ENCODE measurements around the gene ASCC3. TPM values are rescaled to one million over a fixed set of nuclear protein-coding genes. Genes with fewer than 3 reads are reported as not detected.

The ASCC3 gene
- total RNA-seq, 2 donors from 2014 or later = 35.7 to 56.2 TPM

DNA sequence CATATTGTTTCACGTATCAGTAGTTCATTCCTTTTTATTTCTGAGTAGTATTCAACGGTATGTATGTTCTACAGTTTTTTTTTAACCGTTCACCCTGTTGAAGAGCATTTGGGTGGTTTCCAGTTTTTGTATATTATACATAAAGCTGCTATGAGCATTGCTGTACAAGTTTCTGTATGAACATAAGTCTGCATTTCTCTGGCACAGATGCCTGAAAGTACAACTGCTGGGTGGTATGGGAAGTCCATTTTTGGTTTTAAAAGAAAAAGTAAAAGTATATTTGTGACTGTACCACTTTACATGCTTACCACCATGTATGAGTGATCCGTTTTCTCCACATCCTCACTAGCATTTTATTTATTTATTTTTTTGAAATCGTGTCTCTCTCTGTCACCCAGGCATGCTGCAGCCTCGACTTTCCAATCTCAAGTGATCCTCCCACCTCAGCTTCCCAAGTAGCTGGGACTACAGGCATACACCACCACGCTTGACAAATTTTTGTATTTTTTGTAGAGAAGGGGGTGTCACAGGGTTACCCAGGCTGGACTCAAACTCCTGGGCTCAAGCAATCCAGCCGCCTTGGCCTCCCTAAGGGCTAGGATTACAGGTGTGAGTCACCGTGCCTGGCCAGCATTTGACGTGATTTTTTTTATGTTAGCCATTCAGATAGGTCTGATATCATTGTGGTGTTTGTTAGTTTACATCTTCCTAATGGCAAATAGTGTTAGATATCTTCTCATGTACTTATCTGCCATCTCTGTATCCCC is 405.4 kb downstream of the ASCC3 start:
- no peaks in the 10 kb centered on the region for H3K4me1 ChIP-seq (ENCODE audit: control insufficient read depth in 1 of 2, low read depth in 2 of 2)

DNA sequence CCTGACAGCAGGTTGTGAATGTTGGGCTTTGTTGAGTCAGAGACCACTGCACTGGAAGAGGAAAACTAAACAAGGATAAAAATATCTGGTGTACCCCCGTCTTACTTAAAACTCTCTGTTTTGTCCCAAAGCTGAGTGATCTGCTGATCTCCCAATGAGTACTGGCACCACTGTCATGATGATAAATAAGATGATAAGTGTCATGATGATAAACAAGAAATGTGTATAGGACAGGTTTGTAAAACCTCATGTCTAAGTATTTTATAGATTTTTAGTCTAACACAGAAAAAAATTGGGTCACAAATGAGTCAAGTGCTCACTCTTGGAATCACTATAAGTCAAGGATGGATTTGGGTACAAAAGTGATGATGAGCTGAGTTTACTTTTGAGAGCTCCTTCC is 407.9 kb downstream of the ASCC3 start:
- no peaks in the 10 kb centered on the region for H3K36me3 ChIP-seq
- H3K4me1 ChIP-seq (ENCODE audit: control insufficient read depth in 1 of 2, low read depth in 2 of 2) = no peaks in the 10 kb centered on the region
- TF ChIP-seq, protein P1, sequence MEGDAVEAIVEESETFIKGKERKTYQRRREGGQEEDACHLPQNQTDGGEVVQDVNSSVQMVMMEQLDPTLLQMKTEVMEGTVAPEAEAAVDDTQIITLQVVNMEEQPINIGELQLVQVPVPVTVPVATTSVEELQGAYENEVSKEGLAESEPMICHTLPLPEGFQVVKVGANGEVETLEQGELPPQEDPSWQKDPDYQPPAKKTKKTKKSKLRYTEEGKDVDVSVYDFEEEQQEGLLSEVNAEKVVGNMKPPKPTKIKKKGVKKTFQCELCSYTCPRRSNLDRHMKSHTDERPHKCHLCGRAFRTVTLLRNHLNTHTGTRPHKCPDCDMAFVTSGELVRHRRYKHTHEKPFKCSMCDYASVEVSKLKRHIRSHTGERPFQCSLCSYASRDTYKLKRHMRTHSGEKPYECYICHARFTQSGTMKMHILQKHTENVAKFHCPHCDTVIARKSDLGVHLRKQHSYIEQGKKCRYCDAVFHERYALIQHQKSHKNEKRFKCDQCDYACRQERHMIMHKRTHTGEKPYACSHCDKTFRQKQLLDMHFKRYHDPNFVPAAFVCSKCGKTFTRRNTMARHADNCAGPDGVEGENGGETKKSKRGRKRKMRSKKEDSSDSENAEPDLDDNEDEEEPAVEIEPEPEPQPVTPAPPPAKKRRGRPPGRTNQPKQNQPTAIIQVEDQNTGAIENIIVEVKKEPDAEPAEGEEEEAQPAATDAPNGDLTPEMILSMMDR (IDR thresholded peaks at IDR 0.05) = no peak
- no peak for ATAC-seq (ENCODE audit: insufficient number of reproducible peaks, low FRiP score, low read depth)
- no peak for DNase-seq (ENCODE audit: low spot score)
- peaks cover 2% of the 10 kb centered on the region for H3K27me3 ChIP-seq (replicated peaks; ENCODE audit: insufficient read depth)
- H3K4me3 ChIP-seq = no peak overlapping the region
- H3K9me3 ChIP-seq = no peaks in the 10 kb centered on the region
- no peak overlapping the region for H3K27ac ChIP-seq

More for the DNA sequence above, 405.4 kb downstream of the ASCC3 start:
- Histone ChIP-seq H3K27ac (no peak overlapping the region), H3K9me3 (no peaks in the 10 kb centered on the region), H3K4me3 (no peak overlapping the region), H3K36me3 (no peaks in the 10 kb centered on the region), H3K27me3 (replicated peaks; ENCODE audit: insufficient read depth) (no peaks in the 10 kb centered on the region)
- ATAC-seq (ENCODE audit: insufficient number of reproducible peaks, low FRiP score, low read depth) = no peak
- TF ChIP-seq, protein P1 (IDR thresholded peaks at IDR 0.05) = no peak
- DNase-seq (ENCODE audit: low spot score) = no peak

DNA sequence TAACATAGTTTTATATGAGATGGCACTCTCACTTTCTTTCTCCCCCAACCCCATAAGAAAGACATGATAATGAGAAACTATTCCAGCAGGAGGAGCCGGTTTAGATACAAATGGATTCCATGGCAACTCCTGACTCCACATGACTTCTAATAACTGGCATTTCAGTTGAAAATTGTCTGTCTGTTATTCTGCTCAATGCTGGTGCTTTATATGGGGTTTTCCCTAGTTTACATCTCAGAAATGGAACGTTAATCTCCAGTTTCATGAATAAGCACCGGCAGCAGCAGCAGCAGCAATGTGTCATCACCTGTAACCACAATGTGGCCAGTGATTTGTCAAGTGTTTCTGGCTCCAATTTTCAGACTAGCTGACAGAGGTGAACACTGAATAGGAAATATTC is 408.5 kb downstream of the ASCC3 start:
- no peaks in the 10 kb centered on the region for H3K9me3 ChIP-seq
- TF ChIP-seq, protein P1 (IDR thresholded peaks at IDR 0.05) = no peak
- peaks cover 7% of the 10 kb centered on the region for H3K27me3 ChIP-seq (replicated peaks; ENCODE audit: insufficient read depth)
- no peaks in the 10 kb centered on the region for H3K36me3 ChIP-seq
- no peak for DNase-seq (ENCODE audit: low spot score)
- H3K27ac ChIP-seq = no peak overlapping the region
- H3K4me3 ChIP-seq = no peak overlapping the region
- no peak for ATAC-seq (ENCODE audit: insufficient number of reproducible peaks, low FRiP score, low read depth)
- H3K4me1 ChIP-seq (ENCODE audit: control insufficient read depth in 1 of 2, low read depth in 2 of 2) = no peaks in the 10 kb centered on the region

DNA sequence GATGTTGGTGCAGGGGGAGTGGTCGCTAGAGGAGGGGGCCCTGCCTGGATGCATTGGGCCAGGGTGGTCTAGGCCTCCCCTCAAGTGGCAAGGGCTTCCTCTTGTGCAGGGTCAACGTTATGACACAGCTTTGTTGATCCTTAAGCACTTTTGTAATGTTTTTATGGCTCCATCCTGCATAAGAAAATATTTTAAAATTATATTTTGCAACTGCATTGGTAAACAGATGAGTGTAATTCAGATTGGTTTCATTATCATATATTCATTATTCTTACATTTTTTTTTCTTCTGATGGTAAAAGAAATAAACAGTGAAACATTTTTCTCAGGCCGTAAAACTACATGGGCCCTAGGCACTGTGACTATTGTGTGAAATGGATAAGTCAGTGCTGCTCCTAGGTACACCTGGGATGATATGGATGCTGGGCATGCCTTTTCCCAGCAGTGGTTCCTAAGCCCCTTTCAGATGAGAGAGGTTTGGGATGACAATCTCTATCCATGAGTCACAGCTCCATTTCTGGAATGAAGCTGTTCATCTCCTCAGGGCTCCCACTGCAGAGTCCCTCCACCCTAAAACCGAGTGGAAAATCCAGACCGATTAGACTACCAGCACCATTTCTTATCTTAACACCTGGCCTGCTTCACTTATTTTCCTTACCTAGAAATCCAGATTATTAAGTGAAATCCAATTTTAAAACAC is 410.6 kb downstream of the ASCC3 start:
- Histone ChIP-seq H3K4me1 (ENCODE audit: control insufficient read depth in 1 of 2, low read depth in 2 of 2) (no peaks in the 10 kb centered on the region), H3K36me3 (no peaks in the 10 kb centered on the region), H3K27me3 (replicated peaks; ENCODE audit: insufficient read depth) (peaks cover 22% of the 10 kb centered on the region), H3K4me3 (no peak overlapping the region), H3K9me3 (no peaks in the 10 kb centered on the region), H3K27ac (no peak overlapping the region)
- DNase-seq (ENCODE audit: low spot score) (no peak), ATAC-seq (ENCODE audit: insufficient number of reproducible peaks, low FRiP score, low read depth) (no peak)
- TF ChIP-seq, protein P1 (IDR thresholded peaks at IDR 0.05) = no peak

DNA sequence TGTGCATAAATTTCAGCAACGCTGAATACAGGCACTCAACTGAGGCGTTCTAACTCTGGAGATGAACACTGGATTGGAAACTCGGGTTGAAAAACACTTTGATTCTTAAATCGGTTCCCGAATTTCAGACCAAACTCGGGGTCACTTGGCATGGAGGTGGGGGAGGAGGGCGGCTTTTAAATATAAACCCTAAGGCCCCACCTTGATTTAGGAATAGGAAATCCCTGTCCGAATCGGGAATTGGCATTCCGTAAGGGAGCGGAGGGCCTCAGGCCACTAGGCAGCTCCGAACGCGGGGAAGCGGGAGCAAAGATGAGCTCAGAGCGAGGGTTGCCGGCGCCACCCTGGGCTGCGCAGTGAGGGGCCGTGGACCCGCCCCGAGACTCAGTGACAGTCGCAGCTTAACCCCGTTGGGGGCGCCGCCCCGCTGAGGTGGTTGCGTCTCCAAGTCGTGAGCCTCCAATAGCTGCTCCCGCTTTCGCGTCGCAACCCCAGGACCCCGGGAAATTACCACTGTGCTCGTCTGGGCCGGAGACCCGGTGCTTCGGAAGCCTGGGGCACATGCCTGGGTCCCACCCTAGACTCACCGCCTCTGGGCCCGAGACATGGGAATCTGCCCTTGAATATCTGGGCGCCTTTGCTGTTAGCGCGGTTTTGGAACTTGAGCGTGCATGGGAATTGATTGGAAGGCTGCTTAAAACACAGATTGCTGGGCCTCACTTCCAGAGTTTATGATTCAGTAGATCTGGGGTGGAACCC is 411.8 kb downstream of the ASCC3 start:
- DNase-seq (ENCODE audit: low spot score) (no peak), ATAC-seq (ENCODE audit: insufficient number of reproducible peaks, low FRiP score, low read depth) (no peak)
- H3K27ac ChIP-seq = no peak overlapping the region
- no peaks in the 10 kb centered on the region for H3K9me3 ChIP-seq
- no peak overlapping the region for H3K4me3 ChIP-seq
- peaks cover 3 to 12% of the 10 kb centered on the region in 2 donors for H3K4me1 ChIP-seq (ENCODE audit: control insufficient read depth in 1 of 2, low read depth in 2 of 2)
- peaks cover 34% of the 10 kb centered on the region for H3K27me3 ChIP-seq (replicated peaks; ENCODE audit: insufficient read depth)
- TF ChIP-seq, protein P1 (IDR thresholded peaks at IDR 0.05) = no peak
- no peaks in the 10 kb centered on the region for H3K36me3 ChIP-seq

Data from thoracic aorta (tissue), 2 donors.